Subcutaneous adipose tissue (tissue), 4 donors: ENCODE results near the gene ZNF408. TPM values are rescaled to one million over a fixed set of nuclear protein-coding genes. Genes with fewer than 3 reads are reported as not detected.

Experiments used
- CTCF ChIP-seq: fragments of 450-650 bp; IDR thresholded peaks from one replicate; pipeline ENCODE4 v1.5.1; 2016; ENCODE audit warnings: low read depth, mild to moderate bottlenecking, control low read depth, antibody characterized with exemption, moderate library complexity
- total RNA-seq, 4 donors: library from RNA; depleted of rRNA; stranded (reverse); fragments of >200 nt; gene quantifications; one replicate each; pipeline ENCODE4 v1.1.0, GENCODE V29; 2016

The ZNF408 gene
- total RNA-seq, 4 donors from 2014 or later: 1.6 to 7.5 (median 5.5) TPM

- TF ChIP-seq CTCF: no peak
Measured at GRCh38 chr11:46724088-46724487, 23.3 kb downstream of the ZNF408 start.

- TF ChIP-seq CTCF: no peak
Measured at GRCh38 chr11:46725338-46726205, 24.7 kb downstream of the ZNF408 start.

GRCh38 chr11:46726206-46726862 is 25.5 kb downstream of the ZNF408 start:
- TF ChIP-seq CTCF: no peak

- TF ChIP-seq CTCF: no peak
Measured at GRCh38 chr11:46727952-46728658, 27.3 kb downstream of the ZNF408 start.

GRCh38 chr11:46728659-46729040 is 27.8 kb downstream of the ZNF408 start:
- TF ChIP-seq CTCF: no peak

GRCh38 chr11:46729110-46730027 is 28.5 kb downstream of the ZNF408 start:
- TF ChIP-seq CTCF: no peak
